Activated B cell treated with CpG ODN at 0.5 μM for 24 hours (primary cell): ENCODE measurements around the gene USHBP1. TPM values are rescaled to one million over a fixed set of nuclear protein-coding genes. Genes with fewer than 3 reads are reported as not detected.
A peak's percentile ranks its signal among the peaks of the same experiment; 100 is the strongest.

Source experiments
- ATAC-seq: fragments of 200-7000 bp; cut with Tn5 transposase; one replicate; pipeline ENCODE4 v1.10.0; 2021; ENCODE audit warnings: low read depth, mild to moderate bottlenecking, moderate library complexity
- CTCF ChIA-PET: fragments of 350-600 bp; sonication (Branson Sonifier 250); formaldehyde crosslinking; loops from one replicate; lab custom pipeline; 2021; ENCODE audit warnings: antibody characterized with exemption; lab: Charles Lee
- POLR2A ChIA-PET: fragments of 350-600 bp; sonication (Branson Sonifier 250); formaldehyde crosslinking; loops from one replicate; lab custom pipeline; 2021; ENCODE audit warnings: antibody characterized with exemption; lab: Charles Lee
- DNase-seq: peaks from one replicate; pipeline ENCODE4 v3.0.0; 2022
- H3K27ac Mint-ChIP-seq: one replicate; pipeline ENCODE4 v1.8.0; 2020; ENCODE audit warnings: mixed read lengths
- H3K27me3 Mint-ChIP-seq: one replicate; pipeline ENCODE4 v1.8.0; 2021; ENCODE audit warnings: mixed read lengths
- H3K36me3 Mint-ChIP-seq: one replicate; pipeline ENCODE4 v1.8.0; 2021; ENCODE audit warnings: low read depth, mixed read lengths
- H3K4me1 Mint-ChIP-seq: one replicate; pipeline ENCODE4 v1.8.0; 2021; ENCODE audit warnings: mixed read lengths
- H3K4me3 Mint-ChIP-seq: one replicate; pipeline ENCODE4 v1.8.0; 2020; ENCODE audit warnings: mild to moderate bottlenecking, mixed read lengths
- H3K9me3 Mint-ChIP-seq: one replicate; pipeline ENCODE4 v1.8.0; 2020; ENCODE audit warnings: mixed read lengths
- CTCF ChIP-seq: fragments of 200-600 bp; IDR thresholded peaks from one replicate; pipeline ENCODE4 v1.8.0; 2022; ENCODE audit warnings: antibody characterized with exemption, mild to moderate bottlenecking
- intact Hi-C: fragments of 100-400 bp; cut with micrococcal nuclease; formaldehyde crosslinking; loops from one replicate; pipeline ENCODE4 v1.15.1; 2024
- total RNA-seq: library from RNA; stranded (reverse); gene quantifications from 2 replicates; pipeline ENCODE4 v1.2.3, GENCODE V29; 2022

Gene USHBP1
- total RNA-seq, 1 donor from 2014 or later = 0.42 TPM

- Mint-ChIP-seq H3K27me3 (no peaks in the 10 kb centered on the region), H3K4me3 (peak overlapping the region; percentile 15), H3K4me1 (peaks cover 9% of the 10 kb centered on the region), H3K27ac (no peak overlapping the region), H3K9me3 (no peaks in the 10 kb centered on the region), H3K36me3 (peaks cover 7% of the 10 kb centered on the region)
- no peak for DNase-seq
- ChIA-PET POLR2A (interaction anchor here (0.6 to 4.2 kb wide), 11 partner anchors 9 to 612 kb away, joined by 3 to 25 read pairs (median 4); partner anchors contain the start of genes NR2F6, OCEL1 and USE1), CTCF (interaction anchor here (0.6 to 2.7 kb wide), 21 partner anchors 8 to 463 kb away, joined by 3 to 10 read pairs (median 4); partner anchors contain the start of genes ANKLE1, BABAM1, HAUS8 and MYO9B)
- TF ChIP-seq CTCF = no peak
- ATAC-seq = peak; percentile 25
- intact Hi-C loops = loop anchor here (1.0 to 2.0 kb wide), 8 partner anchors 10 to 169 kb away; partner anchors contain the start of genes BABAM1, HAUS8, MYO9B and OCEL1
These were observed 28.4 kb downstream of the USHBP1 start for GRCh38 chr19:17235971-17236777.

DNA sequence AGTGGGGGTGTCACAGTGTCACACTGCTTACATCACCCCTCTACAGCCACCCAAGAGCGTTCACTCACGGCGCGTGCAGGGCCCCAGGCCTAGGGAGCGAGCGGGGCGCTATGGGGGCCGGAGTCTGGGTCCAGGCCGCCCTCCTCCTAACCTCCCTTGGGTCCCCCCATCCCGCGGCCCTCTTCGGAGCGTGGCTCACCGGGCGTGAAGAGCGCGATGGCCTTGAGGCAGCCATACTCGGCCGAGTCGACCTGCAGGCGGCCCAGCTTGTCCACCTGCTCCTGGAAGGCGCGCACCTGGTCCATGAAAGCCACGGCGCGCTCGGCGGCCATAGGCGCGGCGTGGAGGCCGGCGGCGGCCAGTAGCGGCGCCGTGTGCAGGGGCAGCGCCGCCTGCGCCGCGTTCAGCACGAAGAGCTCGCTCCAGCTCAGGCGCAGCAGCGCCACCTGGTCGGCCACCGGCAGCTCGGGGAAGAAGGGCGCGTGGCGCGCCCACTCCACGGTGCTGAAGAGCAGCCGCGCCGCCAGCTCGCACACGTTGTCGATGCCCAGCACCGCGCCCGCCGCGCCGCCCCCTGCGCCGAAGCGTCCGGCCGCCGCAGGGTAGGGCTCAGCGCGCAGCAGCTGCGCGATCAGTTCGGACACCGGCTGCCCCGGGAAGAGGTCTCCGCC is 29.1 kb downstream of the USHBP1 start:
- peak overlapping the region; percentile 82 for H3K4me3 Mint-ChIP-seq
- H3K27me3 Mint-ChIP-seq = no peaks in the 10 kb centered on the region
- DNase-seq (peak; percentile 66), ATAC-seq (peak; percentile 90)
- peaks cover 9% of the 10 kb centered on the region for H3K4me1 Mint-ChIP-seq
- peaks cover 7% of the 10 kb centered on the region for H3K36me3 Mint-ChIP-seq
- TF ChIP-seq CTCF = no peak
- H3K9me3 Mint-ChIP-seq = no peaks in the 10 kb centered on the region
- ChIA-PET CTCF (interaction anchor here (0.6 to 2.7 kb wide), 21 partner anchors 9 to 462 kb away, joined by 3 to 10 read pairs (median 4); partner anchors contain the start of genes ANKLE1, BABAM1, HAUS8 and MYO9B), POLR2A (interaction anchor here (0.6 to 4.2 kb wide), 13 partner anchors 9 to 159 kb away, joined by 3 to 25 read pairs (median 4); partner anchors contain the start of genes NR2F6, OCEL1 and USE1)
- intact Hi-C loops = loop anchor here (1.0 to 2.0 kb wide), 8 partner anchors 9 to 168 kb away; partner anchors contain the start of genes BABAM1, HAUS8, MYO9B and OCEL1
- no peak overlapping the region for H3K27ac Mint-ChIP-seq

GRCh38 chr19:17234911-17235299 is 29.6 kb downstream of the USHBP1 start:
- H3K27ac Mint-ChIP-seq = no peak overlapping the region
- H3K4me3 Mint-ChIP-seq = peak overlapping the region; percentile 82
- intact Hi-C loops = loop anchor here (1.0 to 2.0 kb wide), 8 partner anchors 9 to 168 kb away; partner anchors contain the start of genes BABAM1, HAUS8, MYO9B and OCEL1
- DNase-seq = peak; percentile 61
- ChIA-PET POLR2A (interaction anchor here (0.6 to 4.2 kb wide), 10 partner anchors 8 to 616 kb away, joined by 3 to 25 read pairs (median 4); partner anchors contain the start of genes OCEL1 and USE1), CTCF (interaction anchor here (0.9 to 2.7 kb wide), 15 partner anchors 8 to 409 kb away, joined by 3 to 10 read pairs (median 4); partner anchors contain the start of genes ANKLE1, BABAM1, HAUS8 and USE1)
- no peaks in the 10 kb centered on the region for H3K9me3 Mint-ChIP-seq
- no peaks in the 10 kb centered on the region for H3K27me3 Mint-ChIP-seq
- TF ChIP-seq CTCF = no peak
- peak; percentile 65 for ATAC-seq
- peaks cover 9% of the 10 kb centered on the region for H3K4me1 Mint-ChIP-seq
- H3K36me3 Mint-ChIP-seq = peaks cover 7% of the 10 kb centered on the region

- intact Hi-C loops = no loop called here
- POLR2A ChIA-PET = no interaction called here
These were observed 32.3 kb downstream of the USHBP1 start for GRCh38 chr19:17232258-17232657.

More at GRCh38 chr19:17232258-17232657, 32.3 kb downstream of the USHBP1 start:
- Mint-ChIP-seq H3K9me3 (no peaks in the 10 kb centered on the region), H3K36me3 (peaks cover 14% of the 10 kb centered on the region), H3K4me1 (peaks cover 12% of the 10 kb centered on the region), H3K27ac (no peak overlapping the region), H3K27me3 (no peaks in the 10 kb centered on the region), H3K4me3 (no peak overlapping the region)
- TF ChIP-seq CTCF = no peak
- no peak for DNase-seq
- no peak for ATAC-seq
- CTCF ChIA-PET = no interaction called here
